GM21717 (cell line): Measurements from ENCODE around the gene ARHGEF12.
"Not testable (repeated sequence)": the region's sequence is repeated elsewhere in the genome, so short reads cannot be mapped to it uniquely, and the experiment has no call there.

Experiments used
- ATAC-seq: cut with Tn5 transposase; IDR thresholded peaks from one replicate; pipeline ENCODE4 v1.9.1; 2021; ENCODE audit warnings: mild to moderate bottlenecking, moderate library complexity; ENCODE audit not compliant: unreplicated experiment

Gene ARHGEF12

DNA sequence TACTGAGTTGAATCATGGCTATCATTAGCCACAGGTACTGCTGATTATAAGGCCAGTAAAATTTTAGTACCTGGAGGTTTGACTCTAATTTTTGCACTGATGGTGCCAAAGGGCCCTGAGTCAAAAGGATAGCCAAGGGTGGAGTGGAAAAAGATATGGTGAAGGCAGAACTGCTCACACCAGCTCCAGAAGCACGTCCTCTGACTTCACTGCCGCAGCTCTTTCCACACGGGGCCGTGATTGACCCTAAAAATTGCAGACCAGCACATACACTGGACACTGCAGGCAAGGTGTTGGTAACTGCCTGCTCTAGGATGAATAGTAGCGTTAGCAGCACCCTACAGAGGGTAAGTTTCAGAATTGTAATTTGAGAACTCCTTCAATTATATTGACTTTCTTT lies 149.9 kb downstream of the ARHGEF12 start:
- no peak for ATAC-seq

DNA sequence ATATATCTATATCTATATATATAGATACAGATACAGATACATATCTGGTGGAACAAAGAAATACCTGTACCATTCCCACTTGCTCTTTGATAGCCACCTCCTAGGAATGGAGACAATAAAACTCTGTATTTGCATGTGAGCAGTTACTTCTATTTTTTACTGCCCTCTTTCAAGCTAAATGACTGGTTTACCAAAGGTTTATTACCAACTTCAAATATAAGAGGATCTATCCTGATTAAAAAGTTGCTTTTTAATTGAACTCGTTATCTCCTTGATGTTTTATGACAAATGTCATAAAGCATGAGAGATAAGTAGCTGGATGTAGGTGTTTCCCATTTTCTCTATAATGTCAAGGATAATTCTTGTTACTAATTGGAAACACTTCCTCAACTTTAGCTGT lies 153.6 kb downstream of the ARHGEF12 start:
- ATAC-seq: no peak

DNA sequence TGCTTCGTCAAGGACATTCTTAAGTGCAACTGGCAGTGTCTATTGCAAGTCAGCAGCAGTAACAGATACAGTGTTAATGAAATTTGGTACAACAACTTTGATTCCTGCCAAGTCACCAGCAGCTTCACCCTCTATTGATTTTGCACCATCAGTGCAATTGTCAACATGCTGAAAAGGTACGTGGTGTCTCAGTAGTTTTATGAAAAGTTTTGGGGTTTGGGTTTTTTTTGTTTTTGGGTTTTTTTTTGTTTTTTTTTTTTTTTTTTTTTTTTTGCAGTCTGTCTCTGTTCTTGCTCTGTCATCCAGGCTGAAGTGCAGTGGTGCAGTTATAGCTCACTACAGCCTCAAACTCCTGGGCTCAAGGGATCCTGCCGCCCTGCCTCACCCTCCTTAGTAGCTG lies 156.3 kb downstream of the ARHGEF12 start:
- ATAC-seq: no peak

DNA sequence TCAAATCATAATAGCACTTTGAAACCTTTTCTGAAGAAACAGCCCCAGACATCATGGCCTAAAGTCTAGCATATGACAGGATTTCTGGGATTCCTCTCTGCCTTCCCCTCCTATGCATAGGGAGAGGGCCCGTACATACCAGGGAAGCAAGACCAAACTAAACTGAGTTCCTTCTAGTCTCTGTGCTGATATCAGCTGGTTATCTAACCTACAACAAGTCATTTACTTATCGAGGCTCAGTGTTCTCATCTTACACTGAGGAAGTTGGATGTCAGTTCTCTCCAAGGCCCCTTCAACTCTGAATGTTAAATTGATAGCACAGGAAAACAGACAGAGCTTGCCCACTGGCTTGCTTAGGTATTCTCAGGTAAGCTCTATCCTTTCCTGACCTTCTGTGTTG lies 158.4 kb downstream of the ARHGEF12 start:
- no peak for ATAC-seq

DNA sequence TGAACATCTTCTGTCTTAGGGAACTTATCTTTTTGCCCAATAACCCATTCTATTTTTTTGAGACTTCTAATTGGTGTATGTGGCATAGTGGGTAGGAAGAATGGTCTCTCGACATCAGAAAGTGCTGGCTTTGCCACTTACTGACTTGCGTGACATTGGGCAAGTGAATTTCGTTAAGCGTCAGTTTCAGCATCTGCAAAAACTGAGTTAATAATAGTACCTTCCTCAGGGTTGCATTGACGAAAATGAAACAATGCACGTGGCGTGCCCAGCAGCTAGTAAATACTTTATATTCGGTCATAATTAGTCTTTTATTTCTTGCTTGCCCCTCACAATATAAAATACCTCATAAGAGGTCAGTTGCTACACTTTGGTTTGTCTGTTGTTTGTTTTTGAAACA lies 162.9 kb downstream of the ARHGEF12 start:
- no peak for ATAC-seq

DNA sequence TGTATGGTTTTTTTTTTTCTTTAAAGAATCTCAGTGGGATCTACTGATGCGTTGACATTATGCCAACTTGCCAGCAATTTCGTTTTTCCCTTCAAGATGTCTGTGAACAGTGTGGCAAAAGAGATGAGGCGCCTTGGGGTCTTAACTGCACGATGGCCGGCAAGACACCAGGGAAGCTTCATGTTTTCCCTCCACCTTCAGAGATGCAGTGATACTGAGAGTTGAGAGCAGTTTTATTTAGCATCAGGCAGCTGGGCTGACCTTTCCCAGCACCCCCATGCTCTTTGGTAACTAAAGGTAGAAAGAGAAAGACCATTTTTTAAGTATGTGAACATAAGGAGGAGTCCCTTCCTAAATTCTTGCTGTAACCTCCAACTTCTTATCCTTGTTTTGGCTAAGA lies 163.6 kb downstream of the ARHGEF12 start:
- ATAC-seq: no peak

DNA sequence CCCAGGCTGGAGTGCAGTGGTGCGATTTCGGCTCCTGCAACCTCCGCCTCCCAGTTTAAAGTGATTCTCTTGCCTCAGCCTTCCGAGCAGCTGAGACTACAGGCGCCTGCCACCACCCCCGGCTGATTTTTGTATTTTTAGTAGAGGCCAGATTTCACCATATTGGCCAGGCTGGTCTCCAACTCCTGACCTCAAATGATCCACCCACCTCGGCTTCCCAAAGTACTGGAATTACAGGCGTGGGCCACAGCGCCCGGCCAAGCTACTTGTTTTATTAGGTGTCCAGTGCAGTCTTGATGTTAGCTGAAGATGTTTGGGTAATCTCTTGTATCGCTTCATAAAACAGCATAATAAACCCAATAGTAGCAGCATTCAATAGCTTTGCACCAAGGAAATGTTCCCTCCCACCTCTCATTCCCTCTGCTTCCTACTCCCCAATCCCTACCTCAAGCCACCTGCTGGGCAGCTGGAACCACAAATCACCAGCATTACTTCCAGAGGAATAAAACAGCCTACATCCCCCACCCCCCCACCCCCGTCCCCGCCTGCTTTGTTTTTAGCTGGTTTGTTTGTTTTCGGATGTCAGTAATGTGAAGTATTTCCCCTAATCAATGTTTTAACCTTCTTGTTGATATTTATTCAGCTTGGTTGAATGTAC lies 164.3 kb downstream of the ARHGEF12 start:
- ATAC-seq: no peak

DNA sequence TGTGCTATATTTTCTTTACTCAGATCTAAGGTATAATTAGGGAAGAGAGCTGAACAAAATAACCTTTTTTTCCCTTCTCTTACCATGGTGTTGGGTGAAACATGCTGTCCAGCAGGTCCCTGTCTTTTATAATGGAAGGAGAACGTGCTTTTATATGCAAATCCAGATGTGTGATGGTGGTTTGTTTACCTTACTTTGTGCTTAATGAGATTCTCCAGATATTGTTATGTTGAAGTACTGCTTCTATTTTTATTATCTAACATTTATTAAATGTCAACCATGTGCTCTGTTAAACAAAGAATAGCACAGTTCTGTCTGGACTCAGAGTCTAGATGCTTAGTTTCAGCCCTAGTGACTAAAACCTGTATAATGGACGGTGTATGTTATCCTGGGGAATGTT lies 165.2 kb downstream of the ARHGEF12 start:
- ATAC-seq: no peak

DNA sequence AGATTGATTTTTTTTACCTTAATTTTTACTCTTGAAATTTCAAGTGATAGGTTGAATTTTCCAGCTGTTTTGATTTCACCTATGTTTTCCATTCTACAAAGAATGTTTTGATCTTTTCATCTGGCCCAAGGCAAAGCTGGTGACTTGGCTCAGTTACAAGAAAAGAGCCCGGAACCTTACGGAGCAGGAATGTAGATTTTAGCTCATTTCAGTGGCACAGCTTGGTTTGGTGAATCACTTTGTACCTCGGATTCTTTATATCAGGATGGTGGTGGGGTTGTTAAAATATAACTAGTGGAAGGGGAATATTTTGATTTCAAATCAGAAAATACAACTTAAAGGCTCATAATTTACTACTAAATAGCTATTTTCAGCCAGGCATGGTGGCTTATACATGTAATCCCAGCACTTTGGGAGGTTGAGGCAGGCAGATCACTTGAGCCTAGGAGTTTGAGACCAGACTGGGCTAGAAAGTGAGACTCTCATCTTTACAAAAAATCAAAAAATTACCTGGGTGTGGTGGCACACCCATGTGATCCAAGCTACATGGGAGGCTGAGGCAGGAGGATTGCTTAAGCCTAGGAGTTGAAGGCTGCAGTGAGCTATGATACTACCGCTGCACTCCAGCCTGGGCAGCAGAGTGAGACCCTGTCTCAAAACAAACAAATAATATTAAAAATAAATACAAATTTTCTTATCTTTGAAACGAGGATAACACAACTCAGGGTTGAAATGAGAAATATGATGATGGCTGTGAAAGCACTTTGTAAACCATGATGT lies 166.0 kb downstream of the ARHGEF12 start:
- ATAC-seq: no peak

DNA sequence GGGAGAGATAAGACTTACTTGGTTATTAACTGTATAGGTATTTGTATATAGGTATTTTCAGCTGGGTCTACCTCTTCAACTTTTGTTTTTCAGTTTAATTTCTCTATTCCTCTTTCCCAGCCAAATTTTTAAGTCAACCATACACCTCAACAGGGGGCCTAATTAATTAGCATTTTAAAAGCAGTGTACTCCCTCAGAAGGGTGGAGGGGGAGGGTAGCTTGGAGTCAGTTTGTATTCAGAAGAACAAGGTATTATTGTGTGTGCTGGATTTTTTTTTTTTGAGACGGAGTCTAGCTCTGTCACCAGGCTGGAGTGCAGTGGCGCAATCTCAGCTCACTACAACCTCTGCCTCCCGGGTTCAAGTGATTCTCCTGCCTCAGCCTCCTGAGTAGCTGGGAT lies 167.3 kb downstream of the ARHGEF12 start:
- ATAC-seq: not testable (repeated sequence)

DNA sequence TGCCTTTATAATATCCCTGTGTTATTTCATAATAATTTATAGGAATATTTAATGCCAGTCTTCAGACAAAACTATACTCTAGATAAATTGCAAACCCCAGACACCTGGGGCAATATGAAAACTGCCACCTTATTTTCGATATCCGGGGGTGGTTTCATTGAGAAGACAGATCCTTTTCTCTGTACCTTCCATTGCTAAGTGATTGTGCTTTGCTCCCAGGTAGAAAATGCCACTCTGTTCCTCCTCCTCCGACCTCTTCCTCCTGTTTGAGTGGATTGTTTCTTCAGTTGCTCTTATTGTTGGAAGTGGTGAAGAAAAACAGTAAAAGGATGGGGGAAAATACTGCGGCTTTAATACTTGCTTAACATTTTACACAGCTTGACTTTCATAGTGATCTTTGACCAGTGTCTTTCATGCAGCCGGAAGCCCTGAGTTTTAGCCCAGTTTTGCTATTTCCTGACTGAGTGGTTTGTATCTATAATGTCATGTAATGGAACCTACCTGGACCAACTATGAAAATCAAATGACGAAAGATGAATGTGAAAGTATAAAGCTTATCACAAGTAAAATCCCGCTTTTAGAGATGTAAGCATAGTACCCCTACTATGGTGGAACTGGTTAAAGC lies 169.7 kb downstream of the ARHGEF12 start:
- no peak for ATAC-seq

DNA sequence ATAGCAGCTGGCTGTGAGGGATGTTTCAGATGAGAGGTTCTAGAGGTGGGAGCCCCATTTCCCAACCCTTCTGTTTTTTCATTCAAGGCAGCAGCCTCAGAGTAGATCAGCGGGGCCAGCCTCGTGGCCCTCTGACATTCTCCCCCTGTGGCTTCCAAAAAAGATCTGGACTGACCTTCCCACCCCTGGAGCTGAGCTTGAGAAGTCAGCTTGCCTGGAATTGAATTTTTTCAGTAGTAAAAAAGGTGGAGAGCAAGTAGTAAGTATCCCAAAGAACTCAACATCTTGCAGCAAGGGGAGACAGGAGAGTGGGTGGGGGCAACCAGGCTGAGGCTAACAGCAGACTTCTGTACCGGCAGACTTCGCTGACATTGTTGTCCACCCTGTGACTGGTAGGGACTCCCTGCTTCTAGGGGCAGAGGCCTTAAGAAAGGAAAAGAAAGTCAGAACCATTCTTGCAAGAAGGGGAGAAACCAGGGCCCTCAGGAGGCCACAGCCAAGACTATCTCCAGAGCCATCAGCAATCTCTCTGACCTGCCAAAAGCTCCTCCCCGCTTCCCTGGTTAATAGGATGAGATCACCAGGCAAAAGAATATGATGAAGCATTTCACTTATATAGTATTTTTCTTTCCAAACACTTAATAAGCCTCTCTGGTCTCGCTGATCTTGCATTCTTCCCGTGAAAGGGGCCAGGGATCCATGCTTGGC lies 173.3 kb downstream of the ARHGEF12 start:
- ATAC-seq: no peak

DNA sequence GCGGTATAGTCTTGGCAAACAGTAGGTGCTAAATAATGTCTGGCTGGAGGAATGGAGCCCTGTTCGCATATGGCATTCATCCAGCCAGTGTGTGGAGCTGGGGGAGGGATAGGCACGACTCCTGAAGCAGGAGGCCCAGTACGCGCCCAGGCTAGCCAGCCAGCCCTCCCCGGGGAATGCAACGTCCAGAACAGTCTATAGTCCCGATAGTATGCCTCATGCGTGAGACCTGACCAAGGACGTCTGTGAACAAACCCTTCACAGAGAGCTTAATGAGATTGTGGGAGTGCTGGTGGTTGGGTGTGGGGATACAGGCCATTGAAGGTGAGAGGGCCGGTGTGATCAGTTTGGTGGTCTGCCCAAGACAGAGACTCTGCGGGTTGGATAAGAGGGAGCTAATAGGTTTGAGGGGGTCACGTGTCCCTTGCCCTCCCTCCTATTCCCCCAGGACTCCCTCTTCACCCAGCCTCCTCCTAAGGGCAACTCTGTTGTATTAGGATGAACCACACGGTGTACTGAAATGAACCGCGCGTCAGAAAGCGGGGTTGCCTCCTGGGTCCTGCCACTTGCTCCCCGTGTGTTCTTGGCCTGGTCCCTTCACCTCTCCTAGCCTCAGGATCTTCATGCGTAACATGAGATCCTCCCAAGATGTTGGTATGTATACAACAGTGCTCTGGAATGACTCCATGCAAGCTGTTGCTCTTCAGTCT lies 174.3 kb downstream of the ARHGEF12 start:
- ATAC-seq: no peak

DNA sequence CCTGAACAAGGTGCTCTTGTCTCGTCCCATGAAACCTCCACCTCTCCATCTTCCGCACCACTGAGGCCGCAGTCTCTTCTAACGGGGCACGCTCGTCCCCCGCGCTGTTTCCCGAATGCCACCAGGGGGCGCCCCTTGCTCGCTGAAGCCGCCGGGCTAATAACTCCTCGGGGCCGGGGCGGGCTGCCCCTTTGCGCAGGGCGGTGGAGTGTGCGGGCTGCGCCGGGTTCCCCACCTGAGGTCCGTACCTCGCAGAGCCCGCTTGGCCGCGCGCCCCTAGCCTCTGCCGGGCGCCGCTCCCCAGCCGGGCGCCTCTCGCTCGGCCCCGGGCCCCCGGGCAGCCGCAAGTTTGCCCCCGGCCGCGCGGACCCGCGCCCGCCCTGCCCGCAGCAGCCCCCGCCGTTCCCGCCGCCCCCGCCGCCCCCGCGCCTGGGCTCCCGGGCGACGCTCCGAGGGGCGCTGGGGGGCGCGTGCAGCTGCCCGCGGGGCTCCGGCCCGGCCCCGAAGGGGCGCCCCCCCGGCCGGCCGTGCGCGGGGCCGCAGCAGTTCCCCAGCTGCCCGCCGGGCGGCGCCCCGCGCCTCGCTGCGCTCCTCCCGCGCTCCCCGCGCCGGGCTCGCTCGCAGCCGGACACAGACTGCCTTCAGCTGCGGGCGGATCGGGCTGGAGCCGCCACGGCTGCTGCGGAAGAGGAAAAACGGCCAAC lies 175.1 kb downstream of the ARHGEF12 start, which contains the start of gene GRIK4:
Gene GRIK4, plus strand, starts transcription at position 633 of the 704 bp plus-strand sequence. CDS start 148,571 bp downstream, outside the sequence.
- ATAC-seq: peak; percentile 78

DNA sequence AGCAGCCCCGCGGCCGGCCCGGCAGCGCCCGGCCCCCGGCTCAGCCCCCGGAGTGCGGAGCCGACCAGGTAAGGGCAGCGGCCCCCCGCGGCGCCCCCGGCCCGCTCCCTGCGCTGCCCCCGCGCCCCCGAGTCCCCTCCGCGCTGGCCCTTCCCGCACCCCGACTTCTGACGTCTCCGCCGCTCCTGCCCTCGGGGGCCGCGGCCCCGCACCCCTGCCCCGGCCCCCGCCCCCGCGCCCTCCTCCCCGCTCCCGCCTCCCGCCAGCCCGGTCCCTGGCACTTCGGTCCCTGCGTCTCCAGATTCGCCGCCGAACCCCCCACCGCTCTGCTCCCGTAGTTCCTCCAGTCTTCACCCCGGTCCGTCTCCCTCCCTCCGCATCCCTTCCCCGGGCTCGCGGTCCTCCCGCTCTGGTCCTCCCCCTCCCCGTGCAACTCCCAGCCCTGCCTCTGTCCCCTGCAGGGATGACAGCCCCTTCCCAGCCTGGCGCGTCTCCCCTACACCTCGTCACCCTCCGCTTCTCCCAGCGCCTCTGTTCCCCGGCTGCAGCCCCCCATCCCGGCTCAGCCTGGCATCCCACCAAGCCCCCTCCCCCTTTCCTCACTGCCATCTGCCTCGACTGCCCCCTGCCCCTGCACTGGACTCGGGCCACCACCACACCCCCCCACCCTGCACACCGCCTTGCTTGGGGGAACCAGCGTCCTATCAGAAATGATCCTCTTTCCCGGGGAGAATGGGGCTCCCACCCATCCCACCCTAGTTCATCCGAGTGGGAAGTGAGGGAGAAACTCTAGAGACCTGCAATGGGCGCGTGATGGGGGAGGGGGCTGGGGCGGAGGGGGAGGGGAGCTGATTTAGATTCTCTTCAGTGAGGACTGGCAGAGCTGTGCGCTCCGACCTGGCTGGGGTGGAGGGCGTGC lies 175.9 kb downstream of the ARHGEF12 start:
- no peak for ATAC-seq

DNA sequence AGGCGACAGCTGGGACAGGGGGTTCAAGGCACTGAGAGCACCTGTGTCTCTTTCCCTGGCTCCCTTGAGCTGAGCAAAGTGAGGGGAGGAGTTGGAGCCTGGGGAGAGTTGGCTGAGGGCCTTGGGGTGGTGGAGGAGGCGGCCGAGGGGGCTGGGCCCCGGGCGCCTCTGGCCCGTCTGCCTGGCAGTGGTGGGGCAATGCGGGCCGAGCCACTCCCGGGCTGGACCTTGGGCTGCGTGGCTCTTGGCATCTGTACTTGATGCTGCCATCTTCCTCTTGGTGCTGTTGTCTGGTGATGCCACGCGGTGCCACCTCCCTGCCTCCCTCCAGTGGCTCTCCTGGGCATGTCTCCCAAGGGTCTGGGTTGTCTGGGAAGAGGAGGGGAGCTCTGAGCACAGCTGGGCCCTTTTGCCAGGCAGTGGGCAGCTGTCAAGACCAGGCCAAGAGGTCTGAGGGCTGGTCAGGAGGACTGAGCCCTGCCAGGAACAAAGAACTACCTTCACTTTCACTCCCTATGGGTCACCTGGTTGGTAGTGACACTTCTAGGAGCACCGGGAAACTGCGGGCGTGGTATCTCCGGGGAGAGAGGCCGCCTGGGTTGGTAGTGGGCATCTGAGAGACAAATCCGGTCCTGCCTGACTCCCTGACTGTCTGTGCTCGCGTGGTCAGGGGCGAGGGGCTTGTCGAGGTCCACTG lies 176.7 kb downstream of the ARHGEF12 start:
- ATAC-seq: no peak

DNA sequence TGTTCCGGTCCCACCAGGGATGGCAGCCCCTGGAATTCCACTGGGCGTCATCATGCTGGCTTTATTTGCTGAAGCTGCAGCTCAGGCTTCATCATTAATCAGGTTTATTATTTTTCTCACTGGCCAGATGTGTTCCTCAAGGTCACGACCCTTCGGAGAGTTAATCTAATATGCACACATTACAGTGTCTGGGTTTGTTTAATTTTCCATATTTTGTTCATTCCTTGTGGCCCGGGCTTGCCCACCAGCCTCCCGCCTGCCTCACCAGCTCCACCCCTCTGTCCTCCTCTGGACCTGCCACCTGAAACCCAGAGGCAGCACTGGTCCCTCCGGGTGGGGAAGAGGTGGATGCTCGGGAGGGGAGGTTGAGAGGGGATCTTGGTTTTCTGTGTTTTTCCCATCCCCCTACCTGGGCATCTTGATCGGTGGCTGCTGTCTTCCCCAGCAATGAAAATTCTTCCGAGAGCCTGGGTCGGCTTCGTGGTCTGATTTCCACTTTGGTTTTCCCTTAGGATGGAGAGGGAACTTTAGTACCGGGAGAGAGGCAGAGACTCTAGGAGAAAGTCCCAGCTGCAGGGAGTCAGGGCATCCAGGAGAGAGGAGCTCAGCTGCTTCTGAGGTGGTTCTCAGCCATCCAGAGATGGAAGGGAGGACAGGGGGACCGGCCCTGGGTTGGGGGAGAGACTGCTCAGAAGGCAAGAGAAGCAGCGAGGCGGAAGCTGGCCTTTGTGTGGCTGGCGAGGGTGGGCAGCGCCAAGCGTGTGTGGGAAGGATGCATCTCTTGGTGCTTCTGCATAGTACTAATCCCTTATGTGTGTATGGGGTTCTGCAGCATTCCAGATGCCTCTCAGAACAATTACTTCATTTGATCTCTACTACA lies 177.5 kb downstream of the ARHGEF12 start:
- ATAC-seq: no peak
